Measurements from ENCODE around the gene PCBP2.

DNA sequence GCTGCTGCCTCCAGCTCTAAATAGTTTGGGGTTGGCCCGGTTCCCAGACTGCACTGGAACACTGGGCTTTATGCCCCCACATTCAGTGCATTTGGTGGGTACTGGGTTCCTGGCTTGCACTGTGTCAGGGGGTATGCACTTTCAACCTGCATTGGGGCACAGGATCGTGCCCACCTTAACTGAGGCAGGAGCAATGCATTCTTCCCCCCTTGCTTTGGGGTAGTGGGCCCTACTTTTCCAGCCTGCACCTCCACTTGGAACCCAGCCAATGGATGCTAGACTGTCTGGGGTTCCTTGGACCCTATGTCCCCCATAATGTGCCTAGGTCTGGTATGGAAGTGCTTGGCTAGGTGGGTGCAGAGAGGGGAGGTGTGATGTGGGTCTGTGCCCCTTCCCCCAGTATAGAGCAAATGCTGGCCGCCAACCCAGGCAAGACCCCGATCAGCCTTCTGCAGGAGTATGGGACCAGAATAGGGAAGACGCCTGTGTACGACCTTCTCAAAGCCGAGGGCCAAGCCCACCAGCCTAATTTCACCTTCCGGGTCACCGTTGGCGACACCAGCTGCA lies 49.8 kb downstream of the PCBP2 start:
- TF ChIP-seq CTCF (IDR thresholded peaks at IDR 0.05) = no peak
- TF ChIP-seq POLR2AphosphoS5 (IDR thresholded peaks at IDR 0.05) = no peak
- no peak for TF ChIP-seq POLR2A (IDR thresholded peaks at IDR 0.05)
- TF ChIP-seq EP300 (IDR thresholded peaks at IDR 0.05) = no peak

Measured in gastroesophageal sphincter (tissue), 3 donors.